Right hindlimb (tissue), 1 donor: ENCODE data around the gene KCNIP1.
A peak's percentile ranks its signal among the peaks of the same experiment; 100 is the strongest.

Source experiments
- DNase-seq: peaks from one replicate; pipeline ENCODE4 v3.0.0-alpha.2; 2018

KCNIP1 gene

DNA sequence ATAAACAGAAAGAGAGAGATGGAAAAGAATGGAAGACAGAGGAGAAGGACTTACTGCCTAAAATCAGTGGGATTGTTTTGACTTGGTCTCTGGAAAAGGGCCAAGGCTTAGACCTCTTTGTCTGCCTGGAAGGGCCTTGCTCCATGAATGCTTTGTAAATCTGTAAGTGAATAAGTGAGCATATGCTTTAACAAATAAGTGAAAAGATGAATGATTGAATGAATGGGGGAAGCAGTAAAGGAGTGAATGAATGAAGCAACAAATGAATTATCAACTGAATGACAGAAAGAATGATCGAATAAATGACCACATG, 5.5 kb downstream of the KCNIP1 start:
- no peak for DNase-seq

DNA sequence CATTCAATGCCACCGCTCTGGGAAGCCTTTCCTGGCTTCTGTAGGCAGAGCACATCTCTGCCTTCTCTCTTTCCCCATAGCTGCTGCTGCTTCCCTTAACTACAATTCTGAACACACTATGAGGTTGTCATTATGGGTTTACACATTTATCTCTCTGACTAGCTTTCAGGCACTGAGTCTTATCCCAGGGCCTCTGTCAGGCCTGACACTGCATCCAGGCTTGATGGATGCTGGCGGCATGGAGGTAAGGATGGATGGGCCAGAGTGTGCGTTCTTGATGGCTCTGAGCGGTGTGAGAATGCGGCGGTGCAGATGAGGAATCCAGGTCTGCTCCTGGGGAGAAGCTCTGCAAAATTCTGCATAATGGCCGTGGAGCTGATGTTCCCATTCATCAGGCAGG, 6.3 kb downstream of the KCNIP1 start:
- no peak for DNase-seq

DNA sequence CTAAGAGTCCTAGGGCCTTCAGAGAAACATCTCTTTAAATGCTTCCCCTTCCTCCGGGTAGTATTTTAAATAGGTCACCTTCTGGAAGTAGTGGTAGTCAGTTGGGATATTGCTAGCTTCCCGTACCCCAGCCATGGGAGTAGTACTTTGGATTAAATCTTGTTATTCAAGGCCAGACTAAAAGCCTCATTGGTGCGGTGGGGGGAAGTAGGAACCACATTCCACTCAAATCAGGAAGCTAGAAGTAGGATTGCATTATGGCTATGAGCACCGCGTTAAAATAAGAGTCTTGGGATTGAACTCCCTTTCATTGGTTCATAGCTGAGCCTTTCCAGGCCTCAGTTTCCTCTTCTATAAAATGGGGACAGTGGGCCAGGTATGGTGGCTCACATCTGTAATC, 6.7 kb downstream of the KCNIP1 start:
- no peak for DNase-seq

DNA sequence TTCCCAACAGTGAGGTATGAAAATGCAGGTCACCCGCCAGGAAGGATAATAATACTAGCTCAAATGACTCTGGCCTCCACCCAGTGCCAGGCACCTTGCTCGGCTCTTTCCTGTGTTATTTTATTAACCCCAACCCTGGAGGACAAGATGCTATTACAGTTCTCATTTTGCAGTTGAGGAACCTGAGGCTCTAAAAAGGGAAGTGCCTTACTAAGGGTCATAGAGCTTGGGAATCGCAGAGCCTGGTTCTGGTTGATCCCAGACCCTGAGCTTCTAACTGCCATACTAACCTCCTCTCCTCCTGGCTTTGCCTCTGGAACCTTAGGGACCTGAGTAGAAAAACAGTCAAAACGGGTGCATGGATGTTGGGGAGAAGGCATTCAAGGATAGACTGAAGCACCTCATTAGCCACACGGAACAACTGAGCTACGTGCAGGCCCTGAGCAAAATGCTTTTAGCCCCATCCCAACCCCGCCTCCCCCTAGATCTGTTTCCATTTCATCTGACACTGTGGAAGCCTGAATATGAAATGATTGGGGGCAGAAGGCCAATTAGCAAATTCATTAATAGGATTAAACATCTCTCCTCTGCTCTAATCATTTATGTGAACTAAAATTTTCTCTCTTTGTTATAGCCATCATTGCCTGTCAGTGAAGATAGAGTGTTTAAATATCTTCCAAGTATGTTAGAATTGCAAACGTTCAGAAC, 7.9 kb downstream of the KCNIP1 start:
- DNase-seq: no peak

DNA sequence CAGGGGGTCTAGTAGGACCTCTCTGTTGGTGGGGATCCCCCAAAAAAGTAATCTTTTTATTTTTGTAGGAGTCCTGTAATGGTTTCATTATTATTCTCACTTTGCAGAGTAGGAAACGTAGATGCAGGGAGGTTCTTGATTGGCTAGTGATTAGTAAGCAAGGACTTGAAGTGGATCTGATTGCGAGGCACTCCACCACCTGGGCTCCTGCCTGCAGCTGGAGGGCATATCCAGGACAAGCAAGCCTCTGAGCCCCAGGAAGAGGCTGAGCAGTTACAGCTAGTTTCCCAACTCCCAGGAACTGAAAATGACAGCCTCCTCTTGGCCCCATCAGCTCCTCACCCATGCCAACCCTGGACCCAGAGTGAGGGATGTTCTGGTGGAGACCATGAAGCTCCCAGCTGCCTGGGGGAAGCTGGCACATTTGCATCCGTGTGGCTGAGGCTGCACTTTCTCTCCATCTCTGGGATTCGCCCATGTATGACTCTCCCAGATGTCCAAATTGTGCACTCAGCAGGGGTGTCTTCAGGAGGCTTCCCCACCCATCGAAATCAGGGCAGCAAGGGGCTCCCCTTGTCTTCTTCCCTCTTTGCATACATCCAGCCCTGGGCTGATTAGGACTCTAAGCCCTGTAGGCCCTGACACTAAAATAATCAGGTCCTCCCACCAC, 10.2 kb downstream of the KCNIP1 start:
- no peak for DNase-seq

DNA sequence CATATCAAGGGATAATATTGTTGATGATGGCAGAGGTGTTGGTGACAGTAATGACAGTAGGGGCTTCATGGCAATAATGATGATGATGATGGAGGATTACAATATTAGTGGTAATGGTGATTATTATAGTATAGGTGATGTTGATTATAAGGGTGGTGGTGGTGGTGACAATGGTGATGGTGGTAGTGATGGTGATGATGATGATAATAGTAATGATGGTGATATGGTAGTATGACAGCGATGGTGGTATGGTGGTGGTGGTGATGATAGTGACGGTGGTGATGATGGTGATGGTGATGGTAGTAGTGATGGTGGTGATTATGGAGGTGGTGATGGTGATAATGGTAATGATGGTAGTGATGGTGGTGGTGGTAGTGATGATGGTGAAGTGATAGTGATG, 13.6 kb downstream of the KCNIP1 start:
- no peak for DNase-seq

DNA sequence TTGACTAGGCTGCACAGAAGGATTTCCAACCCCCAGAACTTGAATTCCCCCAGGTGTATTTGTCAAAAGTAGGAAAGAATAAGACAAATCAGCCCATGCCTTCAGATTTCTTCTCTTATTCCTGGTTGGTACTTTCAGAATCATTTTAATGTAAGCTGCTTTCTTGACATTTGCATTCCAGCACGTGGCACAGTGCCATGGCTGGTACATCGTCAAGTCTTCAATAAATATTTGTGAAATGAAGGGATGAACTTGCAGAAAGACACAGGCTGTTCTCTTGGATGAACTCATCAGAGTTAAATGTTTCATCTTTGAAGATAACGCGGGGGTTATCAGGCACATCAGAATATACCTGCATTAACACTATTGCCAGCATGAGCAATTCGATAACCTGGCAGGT, 14.5 kb downstream of the KCNIP1 start:
- no peak for DNase-seq

DNA sequence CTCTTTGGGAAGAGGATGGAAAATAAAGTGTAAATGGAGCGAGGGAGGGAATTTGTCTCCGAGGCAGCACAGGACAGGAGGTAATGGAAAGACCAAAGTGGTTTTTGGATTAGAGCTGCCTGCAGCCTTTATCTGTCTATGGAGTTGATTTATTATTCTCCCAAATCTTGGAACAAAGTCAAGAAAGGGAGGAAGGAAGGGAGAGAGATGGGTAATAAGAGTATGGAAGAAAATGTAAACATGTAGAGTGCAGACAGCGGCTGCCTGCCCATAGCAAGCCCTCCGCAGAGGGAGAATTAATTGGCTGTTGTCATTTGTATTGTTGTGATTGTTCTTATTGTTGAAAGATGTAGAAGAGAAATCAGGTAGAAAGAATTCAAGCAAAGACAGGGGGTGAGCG, 15.7 kb downstream of the KCNIP1 start:
- DNase-seq: no peak

DNA sequence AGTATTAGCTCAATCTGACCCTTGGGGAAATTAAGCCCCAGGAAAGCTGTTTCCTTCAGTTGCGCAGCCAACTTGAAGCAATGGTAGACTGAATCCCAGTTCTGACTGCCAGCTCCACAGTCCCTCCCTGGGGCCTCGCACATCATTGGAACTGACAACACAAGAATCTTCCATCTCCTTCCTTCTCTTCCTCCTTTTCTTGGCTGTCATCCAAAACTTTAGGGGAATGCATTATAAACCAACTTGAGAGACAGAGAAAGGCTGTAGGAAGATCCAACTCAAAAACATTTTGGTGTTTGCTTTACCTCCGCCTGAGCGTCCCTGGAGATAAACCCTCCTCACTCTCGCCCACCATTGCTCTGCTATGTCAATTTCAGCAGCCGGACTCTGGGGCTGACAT, 16.6 kb downstream of the KCNIP1 start:
- DNase-seq: peak; percentile 40

DNA sequence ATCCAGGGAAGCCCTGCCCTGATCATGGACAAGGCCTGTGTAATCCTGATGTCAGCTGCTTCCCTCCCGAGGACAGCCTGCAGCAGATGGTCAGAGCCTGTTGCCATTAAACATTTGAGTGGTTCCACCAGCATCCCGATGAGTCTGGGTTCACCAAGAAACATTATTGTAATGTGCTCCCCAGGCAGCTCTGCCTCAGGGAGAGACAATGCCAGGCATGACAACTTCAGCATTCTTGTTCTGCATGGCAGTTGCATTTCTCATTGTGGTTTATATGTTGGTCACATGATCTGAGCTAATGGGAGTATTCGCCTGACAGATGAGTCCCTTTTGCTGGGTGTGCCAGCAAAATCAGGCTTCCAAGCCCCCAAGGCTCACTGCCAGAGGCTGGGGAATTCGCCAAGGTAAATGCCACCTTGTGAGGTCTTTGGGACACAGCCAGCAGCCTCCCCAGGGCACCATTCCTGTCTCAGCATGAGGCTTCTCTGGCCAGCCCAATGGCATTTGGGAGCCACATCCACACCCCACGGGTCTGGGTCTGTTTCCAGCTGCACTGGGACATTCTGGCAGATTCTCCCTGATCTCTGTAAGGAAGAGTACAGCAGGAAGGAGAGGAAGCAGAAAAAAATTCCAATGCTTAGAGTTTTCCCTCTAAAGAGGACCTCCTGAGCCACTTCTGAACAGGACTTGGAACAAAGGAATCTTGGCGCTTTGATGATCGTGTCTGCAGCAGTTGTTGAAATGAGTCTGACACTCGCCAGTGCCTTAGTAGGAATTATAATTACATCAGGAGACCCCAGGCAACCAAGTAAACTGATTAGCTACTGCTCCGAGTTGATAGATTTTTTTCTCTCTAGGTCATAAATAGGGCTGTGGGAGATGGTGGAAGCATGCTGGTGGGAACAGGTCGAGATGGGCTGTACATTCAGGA, 18.7 kb downstream of the KCNIP1 start:
- peak; percentile 68 for DNase-seq

DNA sequence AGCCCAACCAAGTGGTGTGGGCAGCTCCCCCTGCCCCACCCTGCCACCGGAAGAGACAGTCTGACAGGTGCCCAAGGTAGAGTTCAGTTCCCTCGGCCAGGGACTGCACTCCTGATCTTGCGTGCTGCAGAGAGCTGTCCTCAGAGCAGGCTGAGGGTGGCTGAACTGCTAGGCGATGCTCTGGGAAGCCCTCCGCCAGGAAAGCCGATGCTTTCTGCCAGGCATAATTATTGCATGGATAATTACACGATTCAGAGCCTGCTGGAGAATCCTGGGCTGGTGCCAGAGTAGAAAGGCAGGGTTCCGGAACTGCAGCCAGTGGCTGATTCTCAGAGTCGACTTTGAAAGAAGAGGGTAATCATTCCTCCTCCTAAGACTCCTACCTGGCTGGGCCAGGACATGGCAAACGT, 19.3 kb downstream of the KCNIP1 start:
- peak; percentile 65 for DNase-seq

DNA sequence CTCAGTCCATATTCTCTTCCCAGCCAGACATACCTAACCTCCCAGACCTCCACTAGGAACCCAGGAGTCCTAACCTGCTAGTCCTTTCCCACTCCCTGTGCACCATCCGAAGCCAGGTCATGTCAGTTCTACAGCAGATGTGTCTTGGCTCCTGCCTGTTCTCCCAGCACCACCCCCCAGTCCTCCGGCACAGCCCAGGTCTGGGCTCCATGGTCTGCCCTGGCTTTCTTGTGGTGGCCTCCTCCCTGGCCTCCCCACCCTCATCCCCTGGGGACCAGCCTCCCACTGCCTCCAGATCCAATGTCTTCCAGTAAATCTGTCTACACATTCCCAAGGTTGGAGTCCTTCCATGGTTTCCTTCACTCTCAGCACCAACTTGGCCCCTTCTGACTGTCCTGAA, 20.0 kb downstream of the KCNIP1 start:
- DNase-seq: no peak

DNA sequence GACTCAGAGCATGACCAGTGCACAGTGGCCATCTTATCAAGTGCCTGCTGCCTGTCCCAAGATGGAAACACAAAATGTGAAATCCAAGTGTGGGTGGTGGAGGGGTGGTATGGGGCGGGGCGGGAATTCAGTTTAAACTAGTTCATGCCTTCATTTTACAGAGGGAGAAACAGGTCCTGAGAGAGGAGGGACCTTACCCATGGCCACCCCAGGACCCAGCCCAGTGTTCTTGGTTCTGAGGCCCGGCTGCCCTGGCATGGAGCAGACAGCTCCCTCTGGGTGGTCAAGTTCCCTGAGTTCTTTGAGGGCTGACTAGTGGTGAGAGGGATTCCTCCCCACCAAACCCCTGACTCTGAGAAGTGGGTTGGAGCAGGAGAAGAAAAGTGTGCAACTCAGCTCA, 20.8 kb downstream of the KCNIP1 start:
- DNase-seq: no peak

DNA sequence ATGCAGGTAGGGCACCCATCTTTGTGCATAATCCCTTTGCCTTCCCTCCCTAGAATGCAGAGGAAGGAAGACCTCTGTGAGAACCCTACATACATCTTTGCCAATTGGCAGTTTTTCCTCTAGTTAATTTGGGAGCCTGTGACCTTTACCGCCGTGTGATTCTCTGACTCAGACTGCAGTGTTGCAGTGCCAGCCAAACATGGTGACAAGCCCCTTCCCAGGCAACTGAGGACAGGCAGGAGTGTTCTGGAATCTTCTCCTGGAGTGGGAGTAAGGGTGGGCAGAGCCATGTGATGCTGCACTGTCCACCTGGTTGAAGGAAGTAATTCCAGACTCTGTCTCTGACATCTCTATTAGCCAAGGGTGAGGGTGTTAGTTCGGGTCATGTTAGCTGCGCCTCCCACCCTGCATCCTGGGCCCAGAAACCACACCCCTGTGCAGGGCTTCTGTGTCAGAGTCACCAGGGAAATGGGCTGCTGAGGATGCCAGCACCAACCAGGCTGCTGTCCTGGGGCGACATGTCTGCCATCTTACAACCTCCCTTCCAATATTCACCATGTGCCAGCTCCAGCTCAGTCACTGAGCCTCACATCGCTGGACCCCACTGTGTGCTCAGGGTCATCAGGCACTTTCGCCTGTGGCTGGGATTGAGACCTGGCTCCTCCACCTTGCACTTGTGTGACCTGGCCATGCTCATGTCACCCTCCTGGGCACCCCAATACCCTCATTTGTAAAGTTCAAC, 21.8 kb downstream of the KCNIP1 start:
- DNase-seq: peak; percentile 3

DNA sequence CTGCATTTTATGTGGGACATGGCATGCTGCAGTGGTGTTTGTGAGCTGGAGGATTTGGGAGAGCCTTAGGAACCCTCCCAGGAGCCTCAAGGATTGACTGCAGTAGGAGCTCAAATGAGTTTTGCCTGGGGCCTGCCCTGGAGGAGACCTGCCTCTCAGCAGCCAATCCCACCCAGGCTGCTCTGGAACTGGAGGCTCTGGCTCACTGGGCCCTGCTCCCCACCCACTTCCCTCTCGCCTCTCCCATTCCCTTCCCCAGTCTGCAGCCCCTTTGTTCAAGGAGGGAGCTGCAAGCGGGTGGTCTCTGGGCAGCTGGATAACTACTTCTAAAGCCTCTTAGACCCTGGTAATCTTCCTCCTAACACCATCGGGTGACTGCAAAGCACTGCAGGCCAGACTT, 24.2 kb downstream of the KCNIP1 start:
- DNase-seq: peak; percentile 20

DNA sequence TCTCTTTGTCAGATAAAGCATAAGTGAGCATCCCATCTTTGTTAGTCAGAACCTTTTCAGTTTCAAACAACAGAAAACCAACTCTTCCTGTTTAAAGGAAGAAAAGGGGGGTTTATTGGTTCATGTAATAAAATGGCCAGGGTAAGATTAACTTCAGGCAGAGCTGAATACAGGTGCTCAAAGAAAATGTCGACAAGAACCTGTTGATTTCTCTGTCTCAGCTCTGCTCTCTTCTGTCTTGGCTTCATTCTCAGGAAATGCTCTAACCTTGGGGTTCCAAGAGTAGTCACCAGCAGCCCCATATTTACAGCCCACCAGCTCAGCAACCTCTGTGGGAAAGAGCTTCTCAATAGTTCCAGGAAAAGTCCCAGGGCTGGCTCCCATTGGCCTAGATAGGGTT, 25.2 kb downstream of the KCNIP1 start:
- DNase-seq: no peak

DNA sequence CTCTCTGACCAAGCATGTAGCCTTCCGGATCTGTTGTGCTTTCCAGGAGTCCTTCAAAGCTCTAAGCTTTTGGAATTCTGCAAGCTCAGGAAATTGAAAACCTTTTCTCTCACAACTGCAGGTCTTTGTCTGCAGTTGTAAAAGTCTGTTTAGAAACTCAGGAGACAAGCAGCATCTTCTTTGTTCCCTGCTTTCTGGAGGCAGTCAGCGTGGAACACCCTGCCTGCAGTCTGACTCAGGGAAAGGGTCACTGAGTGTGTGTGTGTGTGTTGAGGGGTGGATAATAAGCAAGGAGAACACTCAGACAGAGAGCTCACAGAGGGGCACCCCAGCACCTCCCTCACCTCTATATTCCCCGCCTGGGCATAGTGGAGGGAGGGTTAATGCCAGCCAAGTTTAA, 29.1 kb downstream of the KCNIP1 start:
- DNase-seq: peak; percentile 4

DNA sequence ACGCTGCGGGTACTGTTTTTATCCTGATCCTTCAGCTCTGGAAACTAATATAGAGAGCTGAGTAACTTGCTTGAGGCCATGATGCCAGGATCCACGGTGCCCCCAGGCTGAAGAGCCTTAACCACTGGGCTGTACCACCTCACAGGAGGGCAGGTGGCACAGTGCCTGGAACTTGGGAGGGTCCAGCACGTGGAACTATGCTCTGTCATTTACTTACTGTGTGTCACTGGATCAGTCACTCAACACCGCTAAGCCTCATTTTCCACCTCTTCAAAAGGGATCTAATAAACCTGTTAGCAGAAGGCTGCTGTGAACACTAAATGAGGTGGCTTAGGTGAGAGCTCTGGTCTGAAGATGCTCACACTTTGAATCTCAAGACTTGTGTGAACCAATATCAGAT, 29.6 kb downstream of the KCNIP1 start:
- DNase-seq: peak; percentile 6

DNA sequence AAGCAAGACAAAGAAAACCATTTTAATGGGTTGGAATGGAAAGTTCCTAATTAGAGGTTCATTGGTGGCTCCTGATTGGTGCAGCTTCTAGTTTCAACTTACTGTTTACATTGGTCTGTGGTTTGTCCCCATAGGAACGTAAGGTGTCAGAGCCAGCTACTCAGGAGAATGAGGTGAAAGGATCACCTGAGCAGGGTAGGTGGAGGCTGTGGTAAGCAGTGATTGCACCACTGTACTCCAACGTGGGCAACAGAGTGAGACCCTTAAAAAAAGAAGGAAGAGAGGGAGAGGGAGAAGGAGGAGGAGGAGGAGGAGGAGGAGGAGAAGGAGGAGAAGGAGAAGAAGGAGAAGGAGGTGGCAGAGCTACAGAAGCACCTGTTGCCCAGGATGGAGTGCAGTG, 30.4 kb downstream of the KCNIP1 start:
- DNase-seq: peak; percentile 1

DNA sequence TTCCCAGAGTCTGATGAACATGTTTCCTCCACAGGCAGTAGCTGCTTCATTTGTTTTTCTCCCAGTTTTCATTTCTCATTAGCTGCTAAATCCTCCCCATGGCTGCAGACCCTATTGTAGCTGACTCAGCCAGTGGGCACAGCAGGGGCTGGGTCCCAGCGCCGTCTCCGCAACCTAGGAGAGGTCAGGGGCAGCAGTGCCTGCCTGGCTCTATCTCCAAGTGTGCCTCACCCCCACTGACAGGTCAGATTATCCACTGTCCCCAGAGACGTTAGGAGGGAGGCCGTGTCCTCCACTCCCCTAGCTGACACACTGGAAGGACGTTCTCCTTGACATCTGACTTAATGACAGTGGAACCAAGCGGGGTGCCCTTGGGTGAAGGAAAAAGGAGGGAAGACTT, 31.1 kb downstream of the KCNIP1 start:
- no peak for DNase-seq

DNA sequence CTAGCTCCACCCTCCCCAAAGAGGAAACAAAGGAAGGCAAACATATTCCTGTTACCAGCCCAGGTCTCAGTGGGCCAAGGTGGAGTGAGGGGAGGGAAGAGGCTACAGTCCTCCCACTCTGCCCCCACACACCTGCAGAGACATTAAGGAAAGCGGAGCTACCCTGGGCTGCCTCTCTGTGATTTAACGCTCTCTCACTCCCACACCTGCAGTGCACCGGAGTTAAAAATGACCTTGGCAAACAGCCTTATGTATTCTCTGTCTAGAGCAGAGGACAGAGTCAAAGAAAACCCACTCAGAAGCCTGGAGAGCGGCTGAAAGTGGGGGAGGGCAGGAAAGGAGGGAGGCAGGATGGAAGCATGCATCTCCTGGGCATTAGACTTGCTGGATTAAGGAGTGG, 32.7 kb downstream of the KCNIP1 start:
- DNase-seq: no peak

DNA sequence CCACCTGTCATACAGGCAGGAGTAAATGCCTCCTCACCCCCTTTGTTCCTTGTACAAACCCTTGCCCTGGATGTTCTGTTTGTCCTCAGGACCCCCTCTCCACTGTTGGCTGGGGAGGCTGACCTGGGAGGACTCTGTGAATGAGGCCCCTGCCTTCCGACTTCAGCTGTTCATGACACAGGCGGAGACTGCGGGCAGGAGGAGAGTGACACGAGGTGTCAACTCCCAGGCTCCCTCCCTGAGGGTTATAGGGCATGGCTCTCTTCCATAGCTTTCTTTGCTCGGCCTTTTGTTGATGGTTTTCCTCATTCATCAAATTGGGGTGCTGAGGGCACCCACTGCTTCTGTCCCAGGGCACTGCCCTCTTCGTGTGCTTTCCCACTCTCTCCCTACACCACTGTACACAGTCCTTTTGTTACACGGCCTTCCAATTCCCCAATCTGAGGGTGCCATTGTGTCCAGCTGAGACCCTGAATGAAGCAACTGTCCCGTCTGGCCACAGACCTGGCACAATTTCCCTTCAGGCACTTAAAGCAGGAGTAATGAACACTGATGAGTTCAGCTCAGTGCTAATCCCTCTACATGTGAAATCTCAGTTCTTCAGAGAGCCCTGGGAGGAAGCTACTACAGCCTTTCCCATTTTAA, 33.8 kb downstream of the KCNIP1 start:
- DNase-seq: no peak

DNA sequence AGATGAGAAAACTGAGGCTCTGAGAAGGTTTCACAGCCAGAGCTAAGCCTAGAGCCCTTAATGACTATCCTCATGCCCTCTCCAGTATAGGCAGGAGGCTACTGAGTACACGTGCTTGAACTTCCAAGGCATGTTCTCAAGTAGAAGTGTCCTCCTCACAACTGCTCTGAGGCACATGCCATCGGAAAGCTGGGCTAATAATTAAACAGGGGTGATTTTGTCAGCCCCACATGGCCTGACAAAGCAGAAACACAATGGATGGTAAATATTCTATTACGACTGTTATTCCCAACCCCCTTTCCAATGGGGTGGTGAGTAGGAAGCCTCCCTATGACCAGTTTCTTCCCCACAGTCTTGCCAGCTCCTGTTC, 34.3 kb downstream of the KCNIP1 start:
- DNase-seq: no peak
